HG02678 (cell line): Measurements from ENCODE around the gene GPR18.
"Not testable (repeated sequence)": the region's sequence is repeated elsewhere in the genome, so short reads cannot be mapped to it uniquely, and the experiment has no call there.

Experiments used
- ATAC-seq: cut with Tn5 transposase; IDR thresholded peaks from one replicate; pipeline ENCODE4 v1.9.1; 2021; ENCODE audit warnings: mild to moderate bottlenecking, moderate library complexity; ENCODE audit not compliant: unreplicated experiment

Gene GPR18

GRCh38 chr13:99231721-99232120 is 26.5 kb downstream of the GPR18 start:
- no peak for ATAC-seq

GRCh38 chr13:99230991-99231390 is 27.2 kb downstream of the GPR18 start:
- no peak for ATAC-seq

GRCh38 chr13:99230588-99230987 is 27.6 kb downstream of the GPR18 start:
- ATAC-seq = not testable (repeated sequence)

GRCh38 chr13:99228737-99229691 is 29.2 kb downstream of the GPR18 start:
- peak; percentile 95 for ATAC-seq

GRCh38 chr13:99227909-99228688 is 30.1 kb downstream of the GPR18 start:
- ATAC-seq = no peak

- no peak for ATAC-seq
Observed at GRCh38 chr13:99227331-99227900, 30.8 kb downstream of the GPR18 start.

GRCh38 chr13:99226513-99226912 is 31.7 kb downstream of the GPR18 start:
- ATAC-seq = no peak

GRCh38 chr13:99225078-99225477 is 33.1 kb downstream of the GPR18 start:
- ATAC-seq = no peak

- no peak for ATAC-seq
Observed at GRCh38 chr13:99224021-99224420, 34.2 kb downstream of the GPR18 start.

GRCh38 chr13:99223587-99223986 is 34.6 kb downstream of the GPR18 start:
- ATAC-seq = no peak

GRCh38 chr13:99221567-99222239 is 36.5 kb downstream of the GPR18 start:
- ATAC-seq = no peak

- ATAC-seq = no peak
Observed at GRCh38 chr13:99220199-99220935, 37.8 kb downstream of the GPR18 start.

GRCh38 chr13:99218969-99219368 is 39.2 kb downstream of the GPR18 start:
- ATAC-seq = peak; percentile 46

- no peak for ATAC-seq
Observed at GRCh38 chr13:99218545-99218944, 39.6 kb downstream of the GPR18 start.

GRCh38 chr13:99218126-99218525 is 40.1 kb downstream of the GPR18 start:
- no peak for ATAC-seq

- no peak for ATAC-seq
Observed at GRCh38 chr13:99217461-99218110, 40.6 kb downstream of the GPR18 start.

GRCh38 chr13:99215184-99215830 is 42.9 kb downstream of the GPR18 start:
- ATAC-seq = no peak

- no peak for ATAC-seq
Observed at GRCh38 chr13:99214731-99215130, 43.4 kb downstream of the GPR18 start.

- ATAC-seq = peak; percentile 88
Observed at GRCh38 chr13:99214232-99214631, 43.9 kb downstream of the GPR18 start.
